ENCODE data around the gene PAGR1.
"Not testable (repeated sequence)": the region's sequence is repeated elsewhere in the genome, so short reads cannot be mapped to it uniquely, and the experiment has no call there.

Gene PAGR1

DNA sequence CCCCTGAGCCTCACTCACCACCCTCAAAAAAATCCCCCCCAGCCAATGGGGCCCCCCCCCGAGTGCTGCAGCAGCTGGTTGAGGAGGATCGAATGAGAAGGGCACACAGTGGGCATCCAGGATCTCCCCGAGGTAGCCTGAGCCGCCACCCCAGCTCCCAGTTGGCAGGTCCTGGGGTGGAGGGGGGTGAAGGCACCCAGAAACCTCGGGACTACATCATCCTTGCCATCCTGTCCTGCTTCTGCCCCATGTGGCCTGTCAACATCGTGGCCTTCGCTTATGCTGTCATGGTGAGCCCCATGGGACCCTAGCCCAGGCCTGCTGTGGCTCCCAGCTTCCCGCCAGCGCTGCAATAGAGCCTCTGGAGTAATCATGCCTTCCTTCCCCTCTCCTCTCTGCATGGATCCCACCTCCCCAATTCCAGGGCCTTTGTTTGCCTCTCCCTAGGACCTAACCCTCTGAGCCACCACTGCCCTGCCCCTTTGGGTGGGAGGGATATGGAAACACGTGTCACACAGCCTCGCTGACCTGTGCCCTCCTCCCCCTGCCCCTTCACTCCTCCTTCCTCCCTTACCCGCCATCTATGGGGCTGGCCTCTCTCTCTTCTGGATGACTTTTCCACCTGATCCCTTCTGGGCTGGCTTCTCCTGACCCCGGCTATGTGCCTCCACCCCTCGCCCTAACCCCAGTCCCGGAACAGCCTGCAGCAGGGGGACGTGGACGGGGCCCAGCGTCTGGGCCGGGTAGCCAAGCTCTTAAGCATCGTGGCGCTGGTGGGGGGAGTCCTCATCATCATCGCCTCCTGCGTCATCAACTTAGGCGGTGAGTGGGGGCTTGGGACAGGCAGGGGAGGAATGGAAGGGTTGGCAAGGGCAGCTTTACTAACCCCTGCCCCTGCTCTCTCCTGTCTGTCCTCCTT, 2.0 kb upstream of the PAGR1 start:
- no peak for DNase-seq

DNA sequence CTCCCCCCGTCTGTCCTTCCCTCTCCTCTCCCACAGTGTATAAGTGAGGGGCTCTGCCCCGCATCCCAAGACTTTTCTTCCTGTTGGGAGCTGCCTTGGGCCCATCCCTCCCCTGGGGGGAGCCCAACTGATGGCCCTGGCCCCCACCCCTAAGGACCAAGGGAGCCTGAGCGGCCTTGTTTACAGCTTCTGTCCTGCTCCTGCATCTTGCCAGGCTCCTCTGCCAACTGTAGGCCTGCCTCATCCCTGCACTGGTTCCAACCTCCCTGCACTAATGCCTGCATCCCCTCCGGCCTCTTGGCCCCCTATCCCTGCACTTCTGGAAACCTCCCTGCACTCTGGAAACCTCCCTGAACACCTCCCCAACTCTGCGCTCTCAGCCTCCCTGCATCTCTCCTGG, 1.4 kb upstream of the PAGR1 start:
- DNase-seq = no peak

DNA sequence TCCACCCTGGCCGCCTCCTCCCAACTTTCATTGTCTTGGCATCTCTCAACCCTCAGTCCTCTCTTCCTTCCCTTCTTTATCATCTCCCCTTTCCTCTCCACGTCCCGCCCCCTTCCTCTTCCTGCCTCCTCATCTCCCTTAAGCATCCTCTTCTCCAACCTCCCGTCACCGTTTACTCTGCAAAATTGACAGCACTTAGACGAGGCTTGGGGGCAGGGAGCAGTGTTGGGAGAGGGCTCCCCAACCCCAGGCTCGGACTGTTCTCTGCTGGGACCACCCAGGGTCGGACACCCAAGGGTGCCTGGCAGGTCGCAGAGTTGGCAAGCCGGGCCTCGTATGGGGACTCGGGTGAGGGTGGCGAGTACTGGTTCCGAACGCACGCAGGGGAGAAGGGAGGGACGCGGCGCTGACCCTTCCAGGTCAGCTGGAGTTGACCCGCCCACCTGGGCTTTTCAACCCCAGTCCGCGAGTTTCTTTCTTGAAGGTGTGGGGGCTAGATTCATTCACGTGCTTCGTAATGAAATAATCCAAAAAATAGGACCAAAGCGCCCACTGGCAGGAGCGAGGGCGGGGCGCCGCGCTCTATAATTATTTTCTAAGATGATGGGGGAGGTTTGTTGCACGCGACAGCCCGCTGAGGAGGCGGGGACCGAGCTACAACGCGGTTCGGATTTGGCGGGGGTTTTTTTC, 775 bp upstream of the PAGR1 start:
- DNase-seq = peak; percentile 59 to 65

DNA sequence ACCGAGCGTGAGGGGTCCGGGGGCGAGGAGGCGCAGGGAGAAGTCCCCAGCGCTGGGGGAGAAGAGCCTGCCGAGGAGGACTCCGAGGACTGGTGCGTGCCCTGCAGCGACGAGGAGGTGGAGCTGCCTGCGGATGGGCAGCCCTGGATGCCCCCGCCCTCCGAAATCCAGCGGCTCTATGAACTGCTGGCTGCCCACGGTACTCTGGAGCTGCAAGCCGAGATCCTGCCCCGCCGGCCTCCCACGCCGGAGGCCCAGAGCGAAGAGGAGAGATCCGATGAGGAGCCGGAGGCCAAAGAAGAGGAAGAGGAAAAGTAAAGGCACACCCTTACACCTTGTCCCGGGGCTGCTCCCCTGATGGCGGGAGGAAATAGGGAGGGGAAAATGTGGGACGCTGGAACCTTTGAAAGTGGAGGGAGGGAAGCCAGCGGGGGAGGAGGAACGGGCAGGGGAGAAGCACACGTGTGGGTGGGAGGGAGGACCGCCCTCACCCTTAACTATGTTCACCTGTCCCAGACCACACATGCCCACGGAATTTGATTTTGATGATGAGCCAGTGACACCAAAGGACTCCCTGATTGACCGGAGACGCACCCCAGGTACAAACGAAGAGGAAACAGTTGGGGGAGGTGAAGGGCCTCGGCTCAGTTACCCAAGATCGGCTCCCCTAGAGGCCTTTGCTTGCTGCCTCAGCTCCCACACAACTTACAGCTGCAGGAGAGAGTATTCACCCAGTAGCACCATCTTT, 916 bp downstream of the PAGR1 start:
- peak; percentile 76 to 81 for DNase-seq

DNA sequence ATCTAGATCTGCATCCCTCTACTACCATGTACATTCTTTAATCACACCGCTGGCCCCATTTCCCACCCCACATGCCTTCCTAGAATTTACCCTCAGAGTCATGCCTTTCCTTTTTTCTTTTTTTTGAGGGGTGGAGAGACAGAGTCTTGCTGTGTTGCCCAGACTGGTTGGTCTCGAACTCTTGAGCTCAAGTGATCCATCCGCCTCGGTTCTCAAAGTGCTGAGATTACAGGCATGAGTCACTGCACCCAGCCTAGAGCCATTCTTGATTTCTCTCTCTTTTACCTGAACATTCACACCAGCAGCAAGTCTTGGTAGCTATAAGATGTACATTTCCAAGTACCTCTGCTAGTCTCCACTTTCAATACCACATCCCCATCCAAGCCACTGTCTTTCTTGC, 2.1 kb downstream of the PAGR1 start:
- no peak for DNase-seq

DNA sequence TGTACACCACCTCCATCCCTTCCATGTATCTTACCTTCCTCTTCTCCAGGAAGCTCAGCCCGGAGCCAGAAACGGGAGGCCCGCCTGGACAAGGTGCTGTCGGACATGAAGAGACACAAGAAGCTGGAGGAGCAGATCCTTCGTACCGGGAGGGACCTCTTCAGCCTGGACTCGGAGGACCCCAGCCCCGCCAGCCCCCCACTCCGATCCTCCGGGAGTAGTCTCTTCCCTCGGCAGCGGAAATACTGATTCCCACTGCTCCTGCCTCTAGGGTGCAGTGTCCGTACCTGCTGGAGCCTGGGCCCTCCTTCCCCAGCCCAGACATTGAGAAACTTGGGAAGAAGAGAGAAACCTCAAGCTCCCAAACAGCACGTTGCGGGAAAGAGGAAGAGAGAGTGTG, 3.6 kb downstream of the PAGR1 start:
- DNase-seq = no peak

DNA sequence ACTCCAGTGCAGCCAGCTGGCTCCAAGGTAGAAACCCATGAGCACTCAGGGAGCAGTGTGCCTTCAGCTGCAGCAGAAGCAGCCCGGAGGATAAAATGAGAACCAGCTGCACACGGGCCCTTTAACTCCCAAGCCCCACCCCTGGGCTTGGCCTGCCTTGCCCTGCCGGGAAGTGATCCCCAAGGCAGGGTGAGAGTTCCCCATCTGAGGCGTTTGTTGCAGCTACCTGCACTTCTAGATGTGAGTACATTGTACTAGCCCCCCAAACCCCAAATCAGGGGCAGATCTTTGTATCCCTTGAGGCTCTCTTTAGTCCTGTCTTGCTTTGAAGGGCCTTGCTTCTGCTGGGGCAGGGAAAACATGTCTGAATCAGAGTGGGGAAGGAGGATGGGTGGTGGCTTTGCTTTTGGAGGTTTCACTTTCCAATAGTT, 4.3 kb downstream of the PAGR1 start, which contains the start of gene MVP:
TSS of gene MVP (plus strand) at position 192 of the 431 bp plus-strand sequence. CDS start 10,088 bp downstream, outside the sequence.
- peak; percentile 64 to 70 for DNase-seq

DNA sequence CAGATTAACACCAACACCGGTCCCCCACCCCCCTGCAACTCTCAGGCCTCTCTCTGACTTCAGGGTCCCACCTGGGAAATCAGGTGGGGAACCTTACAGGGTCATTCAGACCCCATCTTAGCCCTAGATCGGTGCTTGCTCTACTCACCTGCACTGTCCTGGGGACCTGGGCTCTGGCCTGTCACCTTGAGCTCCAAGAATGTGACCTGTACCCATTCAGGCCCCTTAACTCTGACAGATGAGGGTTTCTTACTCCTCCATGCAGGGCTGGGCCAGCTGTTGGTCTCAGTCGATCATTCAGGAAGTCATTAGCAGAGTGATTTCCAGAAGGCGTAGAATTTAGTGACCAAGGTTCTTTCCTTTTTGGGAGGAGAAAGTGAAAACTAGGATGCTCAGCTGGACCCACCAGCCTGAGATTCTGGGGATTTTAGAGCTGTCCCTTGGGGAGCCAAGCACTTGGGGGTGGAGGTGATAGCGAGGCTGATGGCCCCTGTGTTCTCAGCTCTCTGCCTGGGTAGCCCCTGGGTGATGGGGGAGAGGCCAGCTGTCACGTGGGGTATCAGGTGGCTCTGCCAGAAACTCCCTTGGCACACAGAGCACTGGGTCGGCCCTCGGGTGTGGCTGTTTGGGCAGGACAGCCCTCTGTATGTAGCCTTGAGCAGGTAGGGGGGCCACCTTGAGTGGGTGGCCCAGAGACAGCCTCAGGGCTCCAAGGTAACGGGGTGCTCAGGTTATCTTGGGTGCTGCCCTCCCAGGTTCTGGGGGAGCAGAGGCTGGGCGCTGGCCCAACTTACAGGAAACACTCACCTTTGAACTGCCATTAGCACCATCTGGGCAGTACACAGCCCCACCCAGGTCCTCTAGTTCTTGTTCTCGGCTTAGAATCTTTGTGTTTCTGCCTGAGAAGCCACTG, 5.0 kb downstream of the PAGR1 start:
- DNase-seq = peak; percentile 63 to 74

DNA sequence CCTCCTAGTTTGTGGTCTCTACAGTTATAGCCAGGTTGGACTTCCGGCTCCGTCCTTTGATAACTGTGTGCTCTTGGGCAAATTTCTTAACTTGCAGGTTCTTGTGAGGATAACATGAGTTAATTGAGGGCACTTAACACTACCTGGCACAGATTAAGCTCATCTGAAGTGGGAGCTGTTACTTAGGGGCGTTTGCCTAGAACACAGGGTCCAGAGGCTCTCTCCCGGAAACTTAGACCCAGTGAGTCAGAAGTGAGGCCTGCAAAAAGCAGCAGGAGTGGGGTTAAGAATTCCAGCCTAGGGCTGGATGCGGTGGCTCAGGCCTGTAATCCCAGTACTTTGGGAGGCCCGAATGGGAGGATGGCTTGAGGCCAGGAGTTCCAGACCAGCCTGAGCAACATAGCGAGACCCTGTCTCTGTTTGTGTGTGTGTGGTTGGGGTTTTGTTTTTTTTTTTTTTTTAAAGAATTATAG, 5.7 kb downstream of the PAGR1 start:
- DNase-seq = no peak

DNA sequence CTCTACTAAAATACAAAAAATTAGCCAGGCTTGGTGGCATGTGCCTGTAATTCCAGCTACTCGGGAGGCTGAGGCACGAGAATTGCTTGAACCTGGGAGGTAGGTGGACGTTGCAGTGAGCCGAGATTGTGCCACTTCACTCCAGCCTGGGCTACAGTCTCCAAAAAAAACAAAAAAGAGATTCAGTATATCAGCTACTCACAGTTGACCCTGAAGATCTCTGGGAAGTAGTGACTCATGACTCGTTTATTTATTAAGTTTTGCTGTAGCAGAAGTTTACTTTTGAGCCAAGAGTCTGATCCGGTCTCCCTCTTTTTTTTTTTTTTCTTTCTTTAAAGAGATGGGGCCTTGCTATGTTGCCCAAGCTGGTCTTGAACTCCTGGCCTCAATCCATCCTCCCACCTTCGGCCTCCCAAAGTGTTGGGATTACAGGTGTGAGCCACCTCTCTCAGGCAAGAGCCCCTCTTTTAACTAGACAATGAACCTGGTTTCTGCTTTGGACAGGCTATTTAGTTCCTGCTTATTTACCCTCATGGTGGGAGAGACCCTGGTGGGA, 8.7 kb downstream of the PAGR1 start:
- DNase-seq = no peak

DNA sequence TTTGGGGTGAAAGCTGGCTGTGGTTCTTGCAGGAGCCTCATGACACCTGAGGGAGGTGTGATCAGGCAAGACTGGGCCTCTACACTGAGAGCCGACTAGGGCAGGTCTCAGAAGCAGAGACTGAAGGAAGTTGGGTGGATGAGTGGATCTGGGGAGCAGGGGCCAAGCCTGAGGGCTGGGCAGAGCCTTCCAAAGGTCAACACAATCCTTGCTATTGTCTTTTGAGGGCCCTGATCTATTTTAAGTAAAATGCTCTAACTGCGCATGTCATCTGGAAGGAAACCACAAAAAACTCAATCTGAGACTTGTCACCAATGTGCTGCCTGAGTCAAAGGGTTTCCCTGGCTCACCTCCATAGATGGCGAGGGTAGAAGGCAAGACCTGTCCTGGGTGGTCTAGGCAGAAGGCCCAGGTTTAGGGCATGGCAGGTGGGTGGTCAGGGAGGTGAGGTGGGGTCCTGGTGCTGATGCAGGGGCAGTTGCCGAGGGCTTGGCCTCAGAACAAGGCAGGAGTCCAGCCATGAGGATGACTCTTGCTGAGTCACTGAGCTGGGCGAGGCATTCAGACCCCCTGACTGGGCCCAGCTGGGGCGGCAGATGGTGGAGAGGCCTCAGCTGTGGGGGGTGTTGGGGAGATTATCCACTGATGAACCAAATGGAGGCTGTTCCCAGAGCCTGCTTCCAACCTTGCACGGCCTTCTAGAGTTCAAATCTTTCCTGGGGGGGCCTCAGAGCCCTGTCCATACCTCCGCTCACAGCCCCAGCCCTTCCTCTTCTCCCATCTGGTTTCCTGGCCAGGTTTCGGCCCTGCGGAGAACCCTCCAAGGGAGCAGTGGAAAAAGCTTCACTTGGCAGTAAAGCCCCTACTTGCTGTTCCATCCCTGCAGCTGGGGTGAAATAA, 9.4 kb downstream of the PAGR1 start:
- DNase-seq = peak; percentile 56 to 65

DNA sequence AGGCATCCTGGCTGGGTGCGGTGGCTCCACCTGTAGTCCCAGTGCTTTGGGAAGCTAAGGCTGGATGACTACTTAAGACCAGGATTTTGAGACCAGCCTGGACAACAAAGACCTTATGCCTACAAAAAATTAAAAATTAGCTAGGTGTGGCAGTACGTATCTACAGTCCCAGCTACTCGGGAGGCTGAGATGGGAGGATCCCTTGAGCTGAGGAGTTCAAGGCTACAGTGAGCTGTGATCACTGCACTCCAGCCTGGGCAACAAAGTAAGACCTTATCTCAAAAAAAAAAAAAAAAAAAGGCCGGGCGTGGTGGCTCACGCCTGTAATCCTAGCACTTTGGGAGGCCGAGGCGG, 10.4 kb downstream of the PAGR1 start:
- no peak for DNase-seq

DNA sequence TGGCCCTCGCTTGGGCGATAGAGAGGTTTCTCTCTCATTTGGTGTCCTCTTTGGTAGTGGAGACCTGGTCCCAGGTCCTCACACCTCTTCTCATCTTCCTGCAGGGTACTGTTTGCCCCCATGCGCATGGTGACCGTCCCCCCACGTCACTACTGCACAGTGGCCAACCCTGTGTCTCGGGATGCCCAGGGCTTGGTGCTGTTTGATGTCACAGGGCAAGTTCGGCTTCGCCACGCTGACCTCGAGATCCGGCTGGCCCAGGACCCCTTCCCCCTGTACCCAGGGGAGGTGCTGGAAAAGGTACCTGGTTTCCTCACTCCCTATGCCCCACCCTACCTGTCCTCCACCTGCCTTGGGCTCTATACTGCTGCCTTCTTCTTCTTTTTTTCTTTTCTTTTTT, 14.8 kb downstream of the PAGR1 start:
- no peak for DNase-seq

DNA sequence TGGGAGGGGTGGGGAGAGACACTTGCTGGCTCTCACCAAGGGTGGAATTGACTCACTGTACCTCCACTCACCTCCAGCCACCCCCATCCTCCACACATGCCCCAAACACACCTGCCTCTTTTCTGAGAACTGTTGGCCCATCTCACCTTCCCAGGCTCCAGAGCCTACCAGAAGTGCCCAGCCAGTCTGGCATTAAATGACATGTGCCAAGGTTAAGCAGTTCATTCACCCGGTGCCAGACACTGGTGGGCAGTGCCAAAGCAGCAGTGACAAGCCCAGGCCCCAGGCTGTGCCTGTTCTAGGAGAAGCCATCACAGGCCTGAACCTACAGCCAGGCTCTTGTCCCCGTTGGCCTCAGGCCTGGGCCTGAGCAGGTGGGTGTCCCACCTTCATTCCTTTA, 15.5 kb downstream of the PAGR1 start:
- DNase-seq = no peak

DNA sequence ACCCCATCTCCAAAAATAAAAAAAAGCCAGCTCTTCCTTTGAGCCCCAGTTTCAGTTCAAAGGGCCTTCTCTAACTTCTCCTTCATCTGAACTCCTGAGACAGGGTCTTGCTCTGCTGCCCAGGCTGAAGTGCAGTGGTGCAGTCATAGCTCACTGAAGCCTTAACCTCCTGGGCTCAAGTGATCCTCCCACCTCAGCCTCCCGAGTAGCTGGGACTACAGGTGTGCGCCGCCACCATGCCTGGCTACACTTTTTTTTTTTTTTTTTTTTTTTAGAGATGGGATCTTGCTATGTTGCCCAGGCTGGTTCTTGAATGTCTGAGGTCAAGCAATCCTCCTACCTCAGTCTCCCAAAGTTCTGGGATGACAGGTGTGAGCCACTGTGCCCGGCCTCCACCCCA, 17.3 kb downstream of the PAGR1 start:
- not testable (repeated sequence) for DNase-seq

DNA sequence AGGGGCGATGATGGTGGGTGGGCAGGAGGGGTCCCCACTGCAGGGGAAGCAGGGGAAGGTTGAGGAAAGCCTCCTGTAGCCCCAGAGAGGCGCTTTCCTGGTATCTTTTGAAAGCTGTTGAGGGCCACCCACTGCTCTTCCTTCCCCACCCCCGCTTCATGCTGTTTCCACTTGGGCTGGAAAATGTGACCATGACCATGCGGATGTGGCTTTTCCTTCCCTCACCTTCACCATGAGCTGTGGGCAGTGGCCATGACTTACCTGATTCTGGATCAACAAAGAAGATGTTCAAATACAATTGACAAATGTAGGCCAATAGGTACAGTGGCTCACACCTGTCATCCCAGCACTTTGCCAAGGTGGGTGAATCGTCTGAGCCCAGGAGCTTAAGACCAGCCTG, 18.1 kb downstream of the PAGR1 start:
- peak; percentile 38 to 52 for DNase-seq

DNA sequence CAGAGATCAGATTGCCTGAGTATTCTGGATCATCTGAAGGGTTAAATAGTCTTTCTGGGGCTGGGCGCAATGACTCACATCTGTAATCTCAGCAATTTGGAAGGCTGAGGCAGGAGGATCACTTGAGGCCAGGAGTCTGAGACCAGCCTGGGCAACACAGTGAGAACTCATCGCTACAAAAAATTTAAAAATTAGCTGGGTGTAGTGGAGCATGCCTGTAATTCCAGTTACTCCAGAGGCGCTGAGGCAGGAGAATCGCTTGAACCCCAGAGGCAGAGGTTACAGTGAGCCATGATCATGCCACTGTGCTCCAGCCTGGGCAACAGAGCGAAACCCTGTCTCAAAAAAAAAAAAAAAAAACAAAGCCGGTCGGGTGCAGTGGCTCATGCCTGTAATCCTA, 20.0 kb downstream of the PAGR1 start:
- DNase-seq = no peak

DNA sequence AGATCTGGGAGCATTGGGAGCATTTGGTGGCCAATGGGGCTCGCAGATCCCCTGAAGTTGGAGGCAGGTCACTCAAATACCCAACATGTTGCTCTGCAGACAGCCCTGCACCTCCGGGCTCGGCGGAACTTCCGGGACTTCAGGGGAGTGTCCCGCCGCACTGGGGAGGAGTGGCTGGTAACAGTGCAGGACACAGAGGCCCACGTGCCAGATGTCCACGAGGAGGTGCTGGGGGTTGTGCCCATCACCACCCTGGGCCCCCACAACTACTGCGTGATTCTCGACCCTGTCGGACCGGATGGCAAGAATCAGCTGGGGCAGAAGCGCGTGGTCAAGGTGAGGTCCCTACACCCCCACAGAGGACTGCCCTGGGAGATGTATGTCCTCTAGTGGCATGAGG, 20.7 kb downstream of the PAGR1 start:
- DNase-seq = no peak

DNA sequence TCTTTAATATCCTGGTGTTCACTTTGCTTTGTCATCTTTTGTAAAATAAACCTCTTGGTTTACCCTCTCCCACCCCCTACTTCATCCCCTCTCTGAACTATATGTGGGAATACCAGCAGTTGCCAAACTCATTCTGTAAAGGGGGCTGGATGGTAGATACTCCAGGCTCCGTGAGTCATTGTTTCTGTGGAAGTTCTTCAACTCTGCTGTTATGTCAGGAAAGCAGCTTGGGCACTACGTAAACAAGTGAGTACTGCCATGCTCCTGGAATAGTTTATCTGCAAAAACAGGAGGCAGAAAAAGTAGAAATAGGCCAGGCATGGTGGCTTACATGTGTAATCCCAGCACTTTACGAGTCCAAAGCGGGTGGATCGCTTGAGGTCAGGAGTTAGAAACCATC, 21.9 kb downstream of the PAGR1 start:
- no peak for DNase-seq

DNA sequence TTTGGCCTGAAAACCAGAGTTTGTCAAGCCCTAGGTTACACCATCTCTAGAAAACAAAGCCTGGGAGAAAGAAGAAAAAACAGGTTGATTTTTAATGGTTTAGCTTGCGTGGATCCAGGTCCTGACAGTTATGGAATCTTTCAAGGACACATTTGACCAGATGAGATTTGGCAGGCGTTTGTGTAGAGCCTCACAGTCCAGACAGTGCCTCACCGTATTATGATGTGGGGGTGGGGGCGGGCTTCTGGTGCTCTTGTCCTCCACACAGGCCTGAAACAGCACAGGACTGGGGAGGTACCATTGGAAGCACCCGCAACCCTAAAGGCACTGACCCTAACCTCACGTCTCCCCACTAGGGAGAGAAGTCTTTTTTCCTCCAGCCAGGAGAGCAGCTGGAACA, 23.9 kb downstream of the PAGR1 start:
- DNase-seq = no peak

DNA sequence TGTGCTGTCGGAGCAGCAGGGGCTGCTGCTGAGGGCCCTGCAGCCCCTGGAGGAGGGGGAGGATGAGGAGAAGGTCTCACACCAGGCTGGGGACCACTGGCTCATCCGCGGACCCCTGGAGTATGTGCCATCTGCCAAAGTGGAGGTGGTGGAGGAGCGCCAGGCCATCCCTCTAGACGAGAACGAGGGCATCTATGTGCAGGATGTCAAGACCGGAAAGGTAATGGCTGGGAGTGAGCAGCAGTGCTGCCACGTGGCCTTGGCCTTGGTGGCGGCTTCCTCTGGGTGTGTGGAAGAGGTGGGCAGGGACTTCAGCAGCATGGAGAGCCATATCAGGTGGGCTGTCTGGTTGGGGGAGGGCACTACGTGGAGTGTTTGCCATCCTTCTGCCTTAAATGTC, 24.3 kb downstream of the PAGR1 start:
- DNase-seq = no peak
